GM21367 (cell line): ENCODE data around the gene NMD3.
"Not testable (repeated sequence)": the region's sequence is repeated elsewhere in the genome, so short reads cannot be mapped to it uniquely, and the experiment has no call there.

ENCODE experiments used
- ATAC-seq: cut with Tn5 transposase; IDR thresholded peaks from one replicate; pipeline ENCODE4 v1.9.1; 2021; ENCODE audit not compliant: unreplicated experiment

The NMD3 gene

DNA sequence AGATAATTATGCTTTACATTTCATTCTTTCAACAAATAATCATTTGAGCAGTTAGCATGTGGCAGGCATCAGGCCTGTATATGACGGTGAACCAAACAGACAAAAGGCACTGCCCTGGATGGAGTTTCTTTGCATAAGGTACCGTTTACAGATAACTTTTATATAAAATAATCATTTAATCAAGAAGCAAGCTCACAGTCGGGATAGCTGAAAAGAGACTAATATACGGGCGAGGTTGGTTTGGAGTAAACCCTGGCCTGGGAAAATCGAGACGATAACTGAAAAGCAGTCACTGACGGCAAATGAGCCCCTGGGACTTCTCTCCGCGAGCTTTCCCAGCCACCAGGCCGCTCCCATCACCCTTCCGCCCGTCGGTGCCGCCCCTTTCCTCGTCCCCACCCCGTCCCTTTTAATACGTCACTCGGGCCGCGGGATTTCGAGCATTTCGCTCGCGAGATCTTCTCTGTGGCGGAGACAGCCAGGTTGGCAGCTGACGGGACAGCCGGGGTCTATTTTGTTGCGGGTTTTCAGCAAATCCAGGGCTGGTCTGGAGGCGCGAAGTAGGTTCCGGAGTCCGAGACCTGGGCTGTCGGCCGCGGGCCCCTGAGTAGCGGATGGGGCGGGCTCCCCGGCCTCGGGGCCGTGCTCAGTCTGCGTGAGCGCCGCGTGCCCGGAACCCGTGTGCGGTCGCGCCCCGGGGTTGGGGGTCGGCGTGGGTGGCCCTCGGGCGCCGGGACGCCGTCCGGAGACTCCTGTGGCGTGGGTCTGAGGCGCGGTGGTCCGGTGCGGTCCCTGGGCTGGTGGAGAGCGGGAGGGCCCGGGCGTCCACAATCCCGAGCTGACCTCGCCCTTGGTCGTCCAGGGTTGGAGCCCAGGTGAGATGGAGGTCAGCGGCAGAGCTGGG lies at the start of gene NMD3:
Gene NMD3, plus strand, starts transcription at position 462 of the 904 bp plus-strand sequence. CDS start 703 bp downstream, outside the sequence.
- peak; percentile 99 for ATAC-seq

DNA sequence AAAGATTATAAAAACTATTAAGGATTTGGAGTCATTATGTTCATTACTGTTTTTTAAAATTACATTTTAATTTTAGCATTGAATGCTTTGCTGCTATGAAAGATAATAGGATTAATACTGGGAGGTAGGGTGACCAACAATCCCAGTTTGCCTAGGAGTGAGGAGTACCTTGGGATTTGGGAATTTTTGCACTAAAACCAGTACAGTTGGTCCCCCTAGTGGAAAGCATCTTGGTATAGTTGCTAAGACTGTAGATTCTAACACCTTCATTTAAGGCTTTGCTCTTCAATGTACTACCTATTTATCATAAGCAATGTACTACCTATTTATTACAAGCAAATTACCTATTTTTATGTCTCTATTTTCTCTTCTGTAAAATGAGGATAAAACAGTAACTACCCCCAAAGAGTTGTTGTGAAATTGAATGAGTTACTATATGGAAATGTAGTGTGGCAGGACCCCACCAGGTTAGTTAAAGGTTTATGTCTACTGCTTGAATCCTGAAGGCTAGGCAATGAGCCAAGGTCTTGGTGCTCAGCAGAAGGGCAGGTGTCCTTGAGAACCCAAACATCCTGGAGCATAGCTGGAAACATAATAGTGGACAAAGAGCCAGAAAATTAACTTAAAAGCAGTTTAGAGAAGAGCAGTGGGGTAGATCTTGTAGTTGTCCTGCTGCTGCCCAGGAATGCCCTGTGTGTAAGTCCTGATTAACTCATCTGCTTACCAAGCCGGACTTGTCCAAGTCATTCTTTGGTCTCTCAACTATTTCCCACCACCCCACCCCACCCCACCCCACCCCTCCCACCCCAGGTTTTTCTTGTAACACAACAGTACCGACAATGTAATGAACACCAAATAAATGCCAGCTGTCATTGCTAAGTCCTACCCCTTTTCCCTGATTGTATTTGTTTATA lies 49.2 kb upstream of the NMD3 start:
- no peak for ATAC-seq

DNA sequence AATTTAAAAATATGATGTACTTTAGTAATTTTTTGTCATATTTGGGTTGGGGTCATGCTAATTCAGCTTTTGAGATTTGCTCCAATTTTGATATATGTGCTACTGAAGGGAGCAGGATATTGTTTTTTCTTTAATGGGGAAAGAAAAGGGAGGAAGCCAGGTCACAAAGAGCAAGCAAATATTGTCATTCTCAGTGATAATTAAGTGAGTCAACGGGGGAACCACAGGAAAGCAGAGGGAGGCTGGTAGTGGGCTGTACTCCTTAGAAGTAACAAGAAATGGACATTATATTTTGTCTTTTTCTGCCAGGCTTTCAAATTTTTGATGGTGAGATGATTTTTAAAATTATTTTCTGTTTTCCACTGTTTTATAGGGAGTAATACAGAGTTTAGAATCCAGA lies 45.6 kb upstream of the NMD3 start:
- no peak for ATAC-seq

DNA sequence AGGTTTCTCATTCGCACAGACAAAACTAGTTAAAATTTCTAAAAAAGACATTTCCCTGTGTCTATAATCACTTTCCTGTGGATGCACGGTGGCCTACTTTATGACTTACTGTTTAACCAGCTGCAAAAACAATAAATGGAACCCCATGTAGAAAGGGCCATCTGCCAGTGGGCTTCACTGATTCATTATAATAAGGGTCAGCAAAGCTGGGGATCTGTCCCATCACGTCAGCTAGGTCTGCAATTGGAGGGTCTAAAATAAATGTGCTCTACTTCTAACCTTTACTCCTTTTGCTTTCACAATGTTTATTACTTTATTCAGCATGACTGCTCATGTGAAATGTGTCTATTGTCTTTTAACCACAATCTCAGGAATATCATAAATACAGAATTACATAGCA lies 43.1 kb upstream of the NMD3 start:
- ATAC-seq: no peak

DNA sequence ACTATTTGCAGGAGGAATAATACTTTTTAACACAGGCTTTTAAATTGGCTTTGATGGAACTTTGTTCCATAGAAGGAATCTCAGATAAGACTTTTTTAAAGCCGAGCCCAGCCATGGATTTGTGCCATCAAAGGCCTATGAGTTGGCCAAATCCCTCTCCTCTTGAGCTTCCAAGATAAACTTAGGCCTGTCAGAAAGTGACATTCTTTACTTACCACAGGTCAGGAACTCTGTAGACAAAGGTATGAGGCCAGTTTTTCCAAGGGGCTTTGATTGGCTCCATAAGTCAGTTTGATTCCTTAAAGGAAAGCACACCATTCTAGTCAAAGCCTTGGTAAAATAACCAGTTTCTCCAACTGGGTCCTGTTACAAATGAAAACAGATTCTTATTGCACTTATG lies 39.7 kb upstream of the NMD3 start:
- not testable (repeated sequence) for ATAC-seq

DNA sequence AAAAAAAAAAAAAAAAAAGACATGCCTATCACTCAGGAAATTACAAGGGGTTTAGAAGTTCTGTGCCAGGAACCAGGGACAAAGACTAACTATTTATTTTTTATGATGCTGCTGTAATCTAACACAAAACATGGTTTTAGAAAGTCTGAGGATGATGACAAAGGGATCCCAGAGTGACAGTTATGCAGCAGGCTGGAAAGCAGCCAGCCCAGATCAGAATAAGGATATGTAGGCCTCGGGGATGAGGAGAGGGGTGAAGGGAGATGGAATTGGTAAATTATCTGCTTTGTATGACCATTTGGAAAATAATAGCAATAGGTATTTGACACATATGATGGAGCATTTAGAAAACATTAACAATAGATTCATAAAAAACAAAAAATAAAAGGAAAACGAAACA lies 34.1 kb upstream of the NMD3 start:
- ATAC-seq: no peak

DNA sequence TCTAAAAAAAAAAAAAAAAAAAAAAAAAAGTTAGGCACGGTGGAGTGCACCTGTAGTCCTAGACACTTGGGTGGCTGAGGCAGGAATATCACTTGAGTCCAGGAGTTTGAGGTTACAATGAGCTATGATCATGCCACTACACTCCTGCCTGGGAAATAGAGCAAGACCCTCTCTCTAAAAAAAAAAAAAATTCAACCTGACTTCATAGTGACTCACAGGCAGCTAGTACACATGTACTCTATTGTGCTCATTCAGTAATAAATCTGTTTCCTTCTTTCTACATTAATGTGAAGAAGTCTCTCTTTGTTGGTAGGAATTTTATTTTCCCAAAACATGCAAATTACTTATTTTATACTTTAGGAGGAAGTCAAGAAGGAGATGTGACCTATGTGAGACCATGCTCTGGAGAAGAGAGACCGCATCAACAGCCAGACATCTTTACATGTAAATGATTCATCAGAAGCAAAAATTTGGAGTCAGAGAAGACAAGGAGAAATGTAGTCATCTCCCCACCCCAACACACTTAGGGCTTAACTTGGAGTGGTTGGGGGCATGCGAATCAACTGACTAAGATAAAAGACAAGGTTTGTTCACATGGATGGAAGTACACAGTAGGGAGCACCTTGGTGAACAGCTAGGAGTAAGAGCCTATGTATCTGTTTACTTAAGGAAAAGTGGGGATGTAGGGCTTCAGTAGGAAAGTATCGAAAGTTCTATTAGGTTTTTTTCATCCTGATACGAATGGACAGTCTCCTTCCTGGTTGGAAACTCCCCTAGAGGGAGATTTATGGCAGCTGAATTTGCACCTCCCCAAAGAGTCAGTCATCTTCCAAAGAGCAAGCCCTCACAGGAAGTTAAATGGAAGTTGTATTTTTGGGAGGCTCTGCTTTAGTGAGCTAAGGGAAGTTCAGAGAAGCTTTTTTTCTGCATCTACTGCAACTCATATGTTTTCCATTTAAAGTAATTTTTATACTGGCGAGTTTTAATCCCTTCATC lies 23.0 kb upstream of the NMD3 start:
- no peak for ATAC-seq

DNA sequence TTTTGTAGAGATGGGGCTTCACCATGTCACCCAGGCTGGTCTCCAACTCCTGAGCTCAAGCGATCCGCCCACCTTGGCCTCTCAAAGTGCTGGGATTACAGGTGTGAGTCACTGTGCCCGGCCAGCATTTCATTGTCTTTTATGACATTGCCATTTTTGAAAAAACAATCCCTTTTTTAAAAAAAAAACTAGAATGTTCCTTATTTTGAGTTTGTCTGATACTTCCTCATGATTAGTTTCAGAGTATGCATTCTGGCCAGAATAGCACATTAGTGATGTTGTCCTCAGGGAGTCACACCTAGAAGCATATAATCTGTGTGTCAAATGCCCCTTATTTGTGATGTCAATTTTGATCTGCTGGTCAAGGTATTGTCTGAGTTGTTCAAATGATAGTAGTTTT lies 21.2 kb upstream of the NMD3 start:
- no peak for ATAC-seq

DNA sequence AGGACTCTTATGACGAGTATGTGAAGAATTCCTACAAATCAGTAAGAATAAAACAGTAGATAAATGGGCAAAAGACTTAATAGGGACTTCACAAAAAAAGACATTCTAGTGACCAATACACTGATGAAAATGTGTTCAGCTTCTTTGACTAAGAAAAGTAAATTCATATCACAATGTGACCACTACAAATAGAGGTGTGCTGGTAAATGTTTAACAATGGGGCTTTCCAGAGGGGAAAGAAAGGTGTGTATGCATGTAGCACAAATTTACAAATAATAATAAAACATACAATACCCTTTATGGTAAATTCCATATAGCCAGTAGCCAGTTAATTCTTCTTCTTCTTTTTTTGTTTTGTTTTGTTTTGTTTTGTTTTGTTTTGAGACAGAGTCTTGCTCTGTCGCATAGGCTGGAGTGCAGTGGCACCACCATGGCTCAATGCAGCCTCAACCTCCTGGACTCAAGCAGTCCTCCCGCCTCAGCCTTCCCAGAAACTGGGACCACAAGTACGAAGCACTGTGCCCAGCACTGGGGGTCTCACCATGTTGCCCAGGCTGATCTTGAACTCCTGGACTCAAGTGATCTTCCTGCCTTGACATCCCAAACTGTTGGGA lies 17.5 kb upstream of the NMD3 start:
- peak; percentile 54 for ATAC-seq

DNA sequence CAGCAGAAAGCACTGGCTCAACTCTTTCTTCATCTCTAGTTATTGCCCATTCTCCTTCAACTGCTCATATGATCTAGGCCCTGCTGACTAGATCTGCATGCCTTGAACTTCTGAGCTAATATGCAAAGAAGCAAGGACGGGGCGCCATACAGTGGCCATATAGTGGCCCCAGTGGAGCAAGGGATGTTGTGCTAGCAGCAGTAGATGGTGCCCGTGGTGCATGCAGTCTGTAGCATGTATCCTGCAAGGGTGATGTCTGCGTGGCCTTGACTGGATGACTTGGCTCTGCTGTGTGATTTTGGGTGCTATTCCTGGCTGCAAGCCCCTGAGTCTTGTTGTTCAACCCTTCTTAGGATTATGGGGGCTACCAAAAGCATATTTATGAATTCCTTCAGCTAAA lies 12.2 kb upstream of the NMD3 start:
- no peak for ATAC-seq

DNA sequence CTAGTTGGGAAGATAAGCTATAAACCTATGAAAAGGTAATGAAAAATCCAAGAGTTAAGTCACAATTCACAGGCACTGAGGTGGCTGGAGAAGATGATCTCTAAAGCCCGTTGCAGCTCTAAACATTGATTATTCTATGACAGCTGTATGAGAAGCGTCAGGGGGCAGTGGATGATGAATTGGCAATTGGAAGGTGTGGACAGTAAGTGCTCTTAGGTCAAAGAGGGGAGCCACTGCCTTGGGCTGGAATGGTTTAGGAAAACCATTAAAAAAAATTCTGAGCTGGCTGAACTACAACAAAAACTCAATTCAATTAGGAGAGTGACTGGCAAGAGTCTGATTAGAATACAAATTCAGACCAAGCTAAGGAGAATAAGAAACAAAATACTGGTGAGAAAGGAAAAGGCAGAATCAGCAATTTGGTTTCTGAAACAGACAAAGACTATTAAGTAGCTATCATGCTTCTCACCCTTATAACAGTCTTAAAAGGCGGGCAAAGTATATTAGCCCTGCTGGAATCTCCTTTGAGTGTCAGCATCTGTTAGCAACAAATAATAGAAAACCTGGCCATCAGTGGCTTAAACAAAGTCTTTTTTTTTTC lies 8.8 kb upstream of the NMD3 start:
- ATAC-seq: no peak

DNA sequence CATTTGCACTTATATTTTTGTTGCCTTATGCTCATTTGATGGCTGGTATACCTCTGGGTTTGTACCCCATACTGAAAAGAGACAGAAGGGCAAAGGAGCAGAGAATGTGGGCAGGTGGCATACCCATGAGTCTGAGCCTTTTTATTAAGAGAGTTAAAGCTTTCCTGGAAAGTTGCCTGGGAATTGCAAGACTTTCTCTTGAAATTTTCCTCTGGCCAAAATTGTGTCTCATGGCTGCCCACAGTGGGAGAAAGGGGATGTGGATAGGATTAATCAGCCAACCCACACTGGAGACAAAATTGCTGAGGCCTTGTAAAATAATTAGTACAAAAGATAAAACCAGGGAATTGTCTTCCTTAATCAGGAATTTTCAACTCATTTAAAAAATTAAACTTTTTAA lies 8.2 kb upstream of the NMD3 start:
- no peak for ATAC-seq

DNA sequence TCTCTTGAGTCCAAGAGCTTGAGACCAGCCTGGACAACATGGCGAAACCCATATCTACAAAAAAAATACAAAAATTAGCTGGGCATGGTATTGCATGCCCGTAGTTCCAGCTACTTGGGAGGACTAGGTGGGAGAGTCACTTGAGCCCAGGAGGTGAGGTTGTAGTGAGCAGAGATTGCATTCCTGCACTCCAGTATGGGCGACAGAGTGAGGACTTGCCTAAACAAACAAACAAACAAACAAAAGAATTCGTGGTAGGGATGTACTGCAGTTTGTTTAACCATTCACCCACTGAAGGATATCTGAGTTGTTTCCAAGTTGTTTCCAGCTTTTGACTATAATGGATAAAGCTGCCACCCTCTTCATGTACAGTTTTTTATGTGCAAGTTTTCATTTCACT lies 7.5 kb upstream of the NMD3 start:
- ATAC-seq: no peak

DNA sequence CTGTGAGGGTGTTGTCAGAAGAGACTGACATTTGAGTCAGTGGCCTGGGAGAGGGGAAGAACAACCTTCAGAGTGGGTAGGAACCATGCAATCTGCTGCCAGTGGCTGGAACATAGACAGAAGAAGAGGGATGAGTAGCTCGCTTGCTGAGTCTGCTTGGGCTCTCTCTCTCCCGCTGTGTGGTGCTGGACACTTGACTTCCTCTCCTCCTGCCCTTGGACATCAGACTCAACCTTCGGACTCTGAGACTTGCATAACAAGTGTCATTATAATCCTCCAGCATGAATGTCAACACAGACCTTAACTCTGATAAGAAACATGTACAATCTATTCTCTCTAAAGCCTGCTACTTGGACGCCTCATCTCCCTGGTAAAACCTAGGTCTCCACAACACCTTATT lies 5.9 kb upstream of the NMD3 start:
- ATAC-seq: no peak

DNA sequence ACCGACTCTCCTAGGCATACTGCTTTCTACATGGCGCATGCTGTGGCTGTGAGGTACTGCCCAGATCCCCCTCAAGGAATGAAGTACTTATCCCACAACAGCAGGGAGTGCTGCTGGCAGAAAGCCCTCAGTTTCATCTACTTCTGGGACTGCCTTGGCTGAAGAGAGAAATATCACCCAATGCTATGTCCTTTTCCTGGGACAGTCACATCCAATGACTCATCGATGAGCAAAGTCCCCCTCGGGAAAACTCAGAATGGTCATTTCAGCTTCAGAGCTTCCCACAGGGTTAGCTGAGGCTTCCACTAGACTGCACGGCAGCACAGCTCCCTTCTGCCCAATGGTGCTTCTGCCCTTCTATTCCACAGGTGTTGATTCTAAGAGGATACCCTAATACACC lies 3.6 kb upstream of the NMD3 start:
- no peak for ATAC-seq

DNA sequence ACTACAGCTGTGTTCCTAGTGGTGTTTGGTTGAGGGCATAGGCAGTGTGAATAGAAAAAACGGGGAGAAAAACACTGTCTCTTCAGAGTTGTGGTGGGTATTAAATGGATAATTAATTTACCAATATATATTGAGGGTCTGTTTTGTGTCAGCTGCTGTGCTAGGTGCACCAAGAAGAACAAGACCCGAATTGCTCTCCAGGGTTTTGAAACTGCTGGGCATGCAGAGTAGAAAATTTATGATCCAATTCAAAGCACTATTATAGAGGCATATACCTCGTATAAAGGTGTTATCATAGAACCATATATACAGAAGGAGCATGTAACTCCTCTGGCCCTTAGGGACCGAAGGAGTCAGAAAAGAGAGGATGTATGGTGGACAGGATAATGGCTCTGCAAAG lies 1.6 kb upstream of the NMD3 start:
- ATAC-seq: no peak

DNA sequence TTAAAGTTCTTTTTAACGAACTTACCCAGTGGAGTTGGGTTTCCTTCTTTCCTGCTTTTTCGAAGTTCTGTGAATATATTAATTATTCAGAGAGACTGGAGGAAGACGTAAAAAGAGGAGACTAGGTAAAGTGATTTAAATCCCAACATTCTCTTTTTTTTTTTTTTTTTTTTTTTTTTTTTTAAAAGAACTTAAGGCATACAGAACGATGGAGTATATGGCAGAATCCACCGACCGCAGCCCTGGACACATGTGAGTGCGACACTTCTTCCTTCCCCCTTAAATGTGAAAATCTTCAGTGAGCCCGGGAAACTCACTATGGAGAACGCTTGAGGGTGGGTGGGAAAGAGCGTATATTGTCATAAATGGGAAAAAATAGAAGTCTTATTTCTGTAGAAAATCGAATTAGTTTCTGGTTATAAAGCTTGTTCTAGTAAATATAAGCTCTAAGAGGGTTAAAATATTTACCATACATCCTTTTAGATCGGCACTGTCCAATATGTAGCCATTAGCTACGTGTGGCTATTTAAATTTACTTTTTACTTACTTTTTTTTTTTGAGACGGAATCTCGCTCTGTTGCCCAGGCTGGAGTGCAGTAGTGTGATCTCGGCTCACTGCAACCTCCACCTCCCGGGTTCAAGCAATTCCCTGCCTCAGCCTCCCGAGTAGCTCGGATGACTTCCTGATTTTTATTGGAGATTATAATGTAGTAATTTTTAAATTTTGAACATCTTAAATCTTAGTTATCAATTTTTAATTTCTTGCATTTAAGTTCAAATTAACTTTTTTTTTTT lies 892 bp downstream of the NMD3 start:
- ATAC-seq: peak; percentile 17

DNA sequence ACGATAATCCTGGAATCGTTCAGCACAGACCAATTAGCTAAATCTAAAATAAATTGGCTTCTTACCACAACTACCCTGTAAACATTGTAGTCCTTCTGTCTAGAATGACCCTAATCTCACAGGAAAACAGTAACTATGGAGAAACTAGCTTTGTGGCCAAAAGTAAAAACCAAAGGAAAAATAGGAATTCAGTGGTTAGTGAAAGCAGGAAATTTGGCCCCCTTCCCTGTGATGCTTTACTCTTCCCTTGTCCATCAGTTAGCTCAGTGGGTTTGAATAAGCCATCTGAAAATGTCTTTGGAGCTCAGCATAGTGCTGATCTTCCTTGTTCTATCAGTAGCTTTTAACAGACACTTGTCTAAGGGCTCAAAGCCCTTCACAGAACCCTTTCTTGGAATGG lies 1.6 kb downstream of the NMD3 start:
- ATAC-seq: no peak

DNA sequence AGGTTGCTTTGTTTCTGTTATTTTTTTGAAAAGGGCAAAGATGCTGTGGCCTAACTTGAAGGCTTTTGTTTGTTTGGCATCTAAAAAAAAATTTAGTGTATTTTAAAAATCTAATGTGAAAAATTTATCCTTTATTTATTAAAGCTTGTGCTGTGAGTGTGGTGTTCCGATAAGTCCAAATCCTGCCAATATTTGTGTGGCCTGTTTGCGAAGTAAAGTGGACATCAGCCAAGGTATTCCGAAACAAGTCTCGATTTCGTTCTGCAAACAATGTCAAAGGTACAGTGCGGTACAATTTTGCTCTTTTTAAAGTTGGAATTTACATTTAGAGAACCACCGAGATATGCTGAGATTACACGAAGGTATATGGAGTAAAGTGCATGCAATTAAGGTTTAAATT lies 3.7 kb downstream of the NMD3 start:
- no peak for ATAC-seq
